Transverse colon (tissue), 4 donors: ENCODE measurements around the gene FFAR2. TPM values are rescaled to one million over a fixed set of nuclear protein-coding genes. Genes with fewer than 3 reads are reported as not detected.

ENCODE experiments used
- DNase-seq: peaks from one replicate; pipeline ENCODE4 v3.0.0-alpha.2; 2019
- H3K27ac ChIP-seq, 4 donors: fragments of 200-600 bp; sonication (generic); 2 replicates each; pipeline ENCODE4 v1.5.1; 2016 to 2018; ENCODE audit warnings: inconsistent platforms in 4 of 4
- H3K27me3 ChIP-seq: fragments of 200-600 bp; sonication (generic); 2 replicates; pipeline ENCODE4 v1.5.1; 2017; ENCODE audit warnings: inconsistent platforms
- H3K36me3 ChIP-seq, 4 donors: fragments of 200-600 bp; sonication (generic); 2 replicates each; pipeline ENCODE4 v1.5.1; 2017 to 2019; ENCODE audit warnings: inconsistent platforms in 4 of 4
- H3K4me1 ChIP-seq, 4 donors: fragments of 200-600 bp; sonication (generic); 2 replicates each; pipeline ENCODE4 v1.5.1; 2017 to 2020; ENCODE audit warnings: inconsistent platforms in 4 of 4
- H3K4me3 ChIP-seq, 4 donors: fragments of 200-600 bp; sonication (generic); 1 replicate in 1 of 4; 2 replicates in 3 of 4; pipeline versions ENCODE4 v1.5.1 to v1.6.1; 2017 to 2019; ENCODE audit warnings: inconsistent platforms in 4 of 4
- H3K9me3 ChIP-seq, 2 donors: fragments of 200-600 bp; sonication (generic); 2 replicates each; pipeline ENCODE4 v1.5.1; 2017 to 2019; ENCODE audit warnings: inconsistent platforms in 2 of 2
- EP300 ChIP-seq: sonication (generic); formaldehyde crosslinking; IDR thresholded peaks from one replicate; pipeline ENCODE4 v1.6.1; 2017; ENCODE audit warnings: antibody characterized with exemption, low read depth
- POLR2A ChIP-seq: fragments of 450-650 bp; IDR thresholded peaks from one replicate; pipeline ENCODE4 v1.6.1; 2016; ENCODE audit warnings: antibody characterized with exemption, mild to moderate bottlenecking, moderate library complexity
- POLR2AphosphoS5 ChIP-seq, 3 donors: sonication (generic); formaldehyde crosslinking; IDR thresholded peaks; one replicate each; pipeline ENCODE4 v1.6.1; 2016; ENCODE audit warnings: antibody characterized with exemption in 3 of 3
- WGBS, 2 donors: methylation state at CpG; one replicate each; pipeline ENCODE4 v1.1.5; 2018; ENCODE audit warnings: low coverage in 1 of 2; 5-methylcytosine and 5-hydroxymethylcytosine counted together
- in situ Hi-C, 4 donors: fragments of 200-750 bp; cut with MboI; loops; one replicate each; pipeline versions ENCODE4 v1.15.0 to v1.15.1; 2017; ENCODE audit warnings: low sequenced_read_pairs in 3 of 4, low pct_ligation_motif_present in 1 of 4, low pct_unique_long_range_greater_than_20kb in 1 of 4
- intact Hi-C: fragments of 100-400 bp; cut with DNase I; formaldehyde crosslinking; loops from one replicate; pipeline ENCODE4 v1.15.1; 2023; ENCODE audit warnings: low total_unique reads
- total RNA-seq, 4 donors: library from RNA; depleted of rRNA; stranded (reverse); fragments of >200 nt; gene quantifications; one replicate each; pipeline ENCODE4 v1.1.0, GENCODE V29; 2016
- TF ChIP-seq, protein P1 (sequence below), 5 experiments: fragments of 200-600 bp in 3 of 5; fragments of 450-650 bp in 2 of 5; sonication (generic) in 3 of 5; IDR thresholded peaks; 1 replicate in 2 of 5; 2 replicates in 3 of 5; pipeline ENCODE4 v1.5.1; 2016 to 2017; ENCODE audit warnings: antibody characterized with exemption in 5 of 5, inconsistent platforms in 3 of 5, mild to moderate bottlenecking in 2 of 5, moderate library complexity in 1 of 5

Gene FFAR2
- 1 to 10 TPM in 1 of 4 donors, under 1 TPM in 1, not detected in 2; 0.32 to 2.2 TPM for total RNA-seq

DNA sequence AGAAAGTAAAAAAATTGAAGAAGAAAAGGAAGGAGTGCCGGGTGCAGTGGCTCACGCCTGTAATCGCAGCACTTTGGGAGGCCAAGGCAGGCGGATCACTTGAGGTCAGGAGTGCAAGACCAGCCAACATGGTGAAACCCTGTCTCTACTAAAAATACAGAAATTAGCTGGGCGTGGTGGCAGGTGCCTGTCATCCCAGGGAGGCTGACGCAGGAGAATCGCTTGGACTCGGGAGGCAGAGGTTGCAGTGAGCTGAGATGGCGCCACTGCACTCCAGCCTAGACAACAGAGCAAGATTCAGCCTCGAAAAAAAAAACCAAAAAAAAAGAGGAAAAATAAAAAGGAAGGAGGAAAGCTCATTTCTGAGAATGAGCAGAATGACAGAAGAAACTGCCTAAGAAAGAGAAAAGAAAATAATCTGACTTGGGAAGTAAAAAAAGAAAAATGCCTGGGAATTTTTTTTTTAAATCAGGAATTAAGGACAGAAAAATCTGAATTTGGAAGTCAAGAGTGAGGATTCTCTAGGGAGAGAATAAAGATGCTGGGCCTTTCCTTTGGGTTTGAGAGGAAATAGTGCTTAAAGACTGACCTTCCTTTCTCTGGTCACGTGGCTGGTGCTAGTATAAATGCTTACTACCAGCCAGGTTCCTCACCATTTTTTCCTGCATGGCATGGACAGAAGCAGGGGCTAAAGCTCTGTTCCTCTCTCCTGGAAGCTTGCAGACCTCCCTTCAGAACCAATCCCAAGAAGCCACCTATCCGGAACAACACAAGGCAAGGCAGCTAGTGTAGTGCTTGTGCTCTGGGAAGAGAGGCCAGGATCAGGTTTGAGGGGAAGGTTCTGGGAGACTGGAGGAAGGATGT lies at the start of gene FFAR2:
TSS of gene FFAR2 (plus strand) at position 652 of the 864 bp plus-strand sequence. CDS start 1,458 bp downstream, outside the sequence.
- no peaks in the 10 kb centered on the region for H3K9me3 ChIP-seq

GRCh38 chr19:35398570-35398969 lies 49.5 kb upstream of the FFAR2 start:
- WGBS, 2 donors: 77 to 91% methylated on average over 6 to 12 of the region's 12 CpGs
- in situ Hi-C loops: no loop called here
- Histone ChIP-seq H3K27me3 (no peaks in the 10 kb centered on the region), H3K36me3 (no peaks in the 10 kb centered on the region), H3K9me3 (no peaks in the 10 kb centered on the region), H3K4me3 (no peak overlapping the region), H3K4me1 (peaks cover 0 to 9% (median 4%) of the 10 kb centered on the region in 4 donors), H3K27ac (no peak overlapping the region)
- no peak for TF ChIP-seq EP300
- TF ChIP-seq POLR2AphosphoS5 (IDR thresholded peaks at IDR 0.05): no peak
- TF ChIP-seq POLR2A: no peak
- TF ChIP-seq, protein P1, sequence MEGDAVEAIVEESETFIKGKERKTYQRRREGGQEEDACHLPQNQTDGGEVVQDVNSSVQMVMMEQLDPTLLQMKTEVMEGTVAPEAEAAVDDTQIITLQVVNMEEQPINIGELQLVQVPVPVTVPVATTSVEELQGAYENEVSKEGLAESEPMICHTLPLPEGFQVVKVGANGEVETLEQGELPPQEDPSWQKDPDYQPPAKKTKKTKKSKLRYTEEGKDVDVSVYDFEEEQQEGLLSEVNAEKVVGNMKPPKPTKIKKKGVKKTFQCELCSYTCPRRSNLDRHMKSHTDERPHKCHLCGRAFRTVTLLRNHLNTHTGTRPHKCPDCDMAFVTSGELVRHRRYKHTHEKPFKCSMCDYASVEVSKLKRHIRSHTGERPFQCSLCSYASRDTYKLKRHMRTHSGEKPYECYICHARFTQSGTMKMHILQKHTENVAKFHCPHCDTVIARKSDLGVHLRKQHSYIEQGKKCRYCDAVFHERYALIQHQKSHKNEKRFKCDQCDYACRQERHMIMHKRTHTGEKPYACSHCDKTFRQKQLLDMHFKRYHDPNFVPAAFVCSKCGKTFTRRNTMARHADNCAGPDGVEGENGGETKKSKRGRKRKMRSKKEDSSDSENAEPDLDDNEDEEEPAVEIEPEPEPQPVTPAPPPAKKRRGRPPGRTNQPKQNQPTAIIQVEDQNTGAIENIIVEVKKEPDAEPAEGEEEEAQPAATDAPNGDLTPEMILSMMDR (IDR thresholded peaks at IDR 0.05): no peak
- intact Hi-C loops: no loop called here
- DNase-seq: no peak

More for the DNA sequence above, at the start of gene FFAR2:
- TF ChIP-seq, protein P1 (IDR thresholded peaks at IDR 0.05): no peak
- TF ChIP-seq POLR2A (no peak), EP300 (no peak), POLR2AphosphoS5 (IDR thresholded peaks at IDR 0.05) (no peak)
- in situ Hi-C loops: no loop called here
- Histone ChIP-seq H3K4me3 (no peak within 1 kb of the TSS), H3K27ac (peak within 1 kb of the TSS; percentile 31 to 52 (median 40)), H3K36me3 (no peaks in the 10 kb centered on the region), H3K4me1 (peaks cover 0 to 22% (median 2%) of the 10 kb centered on the region in 4 donors), H3K27me3 (no peaks in the 10 kb centered on the region)
- WGBS, 2 donors: 50 to 77% methylated on average over 2 to 12 of the region's 12 CpGs
- intact Hi-C loops: no loop called here
- DNase-seq: no peak

GRCh38 chr19:35399231-35399630 lies 48.8 kb upstream of the FFAR2 start:
- H3K36me3 ChIP-seq: no peaks in the 10 kb centered on the region
- WGBS, 2 donors: 0 to 67% methylated on average over 1 to 4 of the region's 4 CpGs
- H3K27me3 ChIP-seq: no peaks in the 10 kb centered on the region
- intact Hi-C loops: no loop called here
- H3K27ac ChIP-seq: no peak overlapping the region
- DNase-seq: no peak
- in situ Hi-C loops: no loop called here
- H3K4me1 ChIP-seq: peaks cover 0 to 9% (median 4%) of the 10 kb centered on the region in 4 donors
- TF ChIP-seq POLR2A: no peak
- no peak for TF ChIP-seq POLR2AphosphoS5 (IDR thresholded peaks at IDR 0.05)
- TF ChIP-seq, protein P1 (IDR thresholded peaks at IDR 0.05): no peak
- TF ChIP-seq EP300: no peak
- no peak overlapping the region for H3K4me3 ChIP-seq
- H3K9me3 ChIP-seq: no peaks in the 10 kb centered on the region

DNA sequence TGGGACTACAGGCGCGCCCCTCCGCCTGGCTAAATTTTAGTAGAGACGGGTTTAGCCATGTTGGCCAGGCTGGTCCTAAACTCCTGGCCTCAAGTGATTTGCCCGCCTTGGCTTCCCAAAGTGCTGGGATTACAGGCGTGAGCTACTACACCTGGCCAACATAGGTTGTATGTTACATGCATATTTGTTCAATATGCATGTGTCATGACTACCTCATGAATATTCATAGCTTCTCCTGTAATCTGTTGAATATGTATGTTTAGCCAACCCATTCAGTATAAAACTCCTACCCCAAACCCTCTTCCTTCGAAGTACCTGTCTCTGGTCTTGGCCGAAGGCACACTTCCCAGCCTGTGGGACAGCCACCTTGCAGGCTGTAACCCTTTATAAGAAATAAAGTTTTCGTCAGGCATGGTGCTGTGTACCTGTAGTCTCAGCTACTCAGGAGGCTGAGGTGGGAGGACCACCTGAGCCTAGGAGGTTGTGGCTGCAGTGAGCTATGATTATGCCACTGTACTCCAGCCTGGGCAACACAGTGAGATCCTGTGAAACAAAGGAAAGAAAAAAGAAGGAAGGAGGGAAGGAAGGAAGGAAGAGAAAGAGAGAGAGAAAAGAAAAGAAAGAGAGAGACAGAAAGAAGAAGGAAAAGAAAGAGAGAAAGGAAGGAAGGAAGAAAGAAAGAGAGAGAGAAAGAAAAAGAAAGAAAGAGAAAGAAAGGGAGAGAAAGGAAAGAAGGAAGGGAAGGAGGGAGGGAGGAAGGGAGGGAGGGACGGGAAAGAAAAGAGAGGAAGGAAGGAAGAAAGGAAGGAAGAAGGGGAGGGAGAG lies 47.9 kb upstream of the FFAR2 start:
- TF ChIP-seq, protein P1 (IDR thresholded peaks at IDR 0.05): no peak
- TF ChIP-seq POLR2A: no peak
- no peak for TF ChIP-seq POLR2AphosphoS5 (IDR thresholded peaks at IDR 0.05)
- TF ChIP-seq EP300: no peak
- Histone ChIP-seq H3K4me3 (no peak overlapping the region), H3K27ac (no peak overlapping the region), H3K27me3 (no peaks in the 10 kb centered on the region), H3K36me3 (no peaks in the 10 kb centered on the region), H3K9me3 (no peaks in the 10 kb centered on the region), H3K4me1 (peaks cover 0 to 9% (median 4%) of the 10 kb centered on the region in 4 donors)
- no peak for DNase-seq
- intact Hi-C loops (no loop called here), in situ Hi-C loops (no loop called here)
- WGBS, 2 donors: 85% methylated on average over 9 to 10 of the region's 10 CpGs
